Mammary epithelial cell (primary cell): ENCODE results near the gene RAI14.

Experiments used
- EZH2 ChIP-seq: IDR thresholded peaks from 2 replicates; pipeline ENCODE4 v1.6.1; 2012; ENCODE audit warnings: low read length, inconsistent platforms, borderline replicate concordance
- TF ChIP-seq, protein P1 (sequence below), 2 donors: IDR thresholded peaks in 1 of 2; conservative IDR thresholded peaks in 1 of 2; 2 replicates each; pipeline ENCODE4 v1.5.1; 2011 to 2012; ENCODE audit warnings: inconsistent platforms in 2 of 2, low read length in 2 of 2, mild to moderate bottlenecking in 2 of 2, control low read depth in 1 of 2, low read depth in 1 of 2; ENCODE audit not compliant: insufficient read depth in 1 of 2; ENCODE audit errors: extremely low read depth in 1 of 2

DNA sequence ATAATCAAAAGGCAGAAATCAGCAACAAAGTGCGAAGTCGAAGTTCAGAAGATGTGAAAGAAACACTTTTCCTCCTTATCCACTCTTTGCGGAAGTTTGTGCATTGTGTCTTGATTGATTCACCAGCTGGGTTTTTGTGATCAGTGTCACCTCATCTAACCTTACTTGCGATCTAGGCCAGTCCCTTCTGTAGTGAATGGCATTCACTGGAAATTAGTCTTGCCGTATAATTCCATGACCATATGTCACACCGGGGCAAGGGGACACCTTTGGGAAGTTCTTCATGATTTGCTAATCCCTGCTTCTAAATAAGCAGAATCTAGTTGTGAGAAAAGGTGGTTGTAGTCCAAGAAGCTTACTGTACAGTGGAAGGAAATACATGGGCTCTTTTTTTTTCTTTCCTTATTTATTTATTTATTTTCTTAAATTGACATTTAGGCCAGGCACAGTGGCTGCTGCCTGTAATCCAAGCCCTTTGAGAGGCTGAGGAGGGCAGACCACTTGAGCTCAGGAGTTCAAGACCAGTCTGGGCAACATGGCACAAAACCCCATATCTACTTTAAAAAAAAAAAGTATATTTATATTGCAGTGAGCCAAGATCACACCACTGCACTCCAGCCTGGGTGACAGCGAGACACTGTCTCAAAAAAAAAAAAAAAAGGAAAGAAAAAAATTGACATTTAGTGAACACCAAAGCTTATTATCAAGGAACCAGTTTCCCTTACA, 7.8 kb downstream of the RAI14 start:
- TF ChIP-seq, protein P1, sequence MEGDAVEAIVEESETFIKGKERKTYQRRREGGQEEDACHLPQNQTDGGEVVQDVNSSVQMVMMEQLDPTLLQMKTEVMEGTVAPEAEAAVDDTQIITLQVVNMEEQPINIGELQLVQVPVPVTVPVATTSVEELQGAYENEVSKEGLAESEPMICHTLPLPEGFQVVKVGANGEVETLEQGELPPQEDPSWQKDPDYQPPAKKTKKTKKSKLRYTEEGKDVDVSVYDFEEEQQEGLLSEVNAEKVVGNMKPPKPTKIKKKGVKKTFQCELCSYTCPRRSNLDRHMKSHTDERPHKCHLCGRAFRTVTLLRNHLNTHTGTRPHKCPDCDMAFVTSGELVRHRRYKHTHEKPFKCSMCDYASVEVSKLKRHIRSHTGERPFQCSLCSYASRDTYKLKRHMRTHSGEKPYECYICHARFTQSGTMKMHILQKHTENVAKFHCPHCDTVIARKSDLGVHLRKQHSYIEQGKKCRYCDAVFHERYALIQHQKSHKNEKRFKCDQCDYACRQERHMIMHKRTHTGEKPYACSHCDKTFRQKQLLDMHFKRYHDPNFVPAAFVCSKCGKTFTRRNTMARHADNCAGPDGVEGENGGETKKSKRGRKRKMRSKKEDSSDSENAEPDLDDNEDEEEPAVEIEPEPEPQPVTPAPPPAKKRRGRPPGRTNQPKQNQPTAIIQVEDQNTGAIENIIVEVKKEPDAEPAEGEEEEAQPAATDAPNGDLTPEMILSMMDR (conservative IDR thresholded peaks at IDR 0.05 in 1 of 2, IDR thresholded peaks at IDR 0.05 in 1 of 2; ENCODE audit: extremely low read depth in 1 of 2, insufficient read depth in 1 of 2, low read depth in 1 of 2, low read length in 2 of 2), result no peak
- TF ChIP-seq EZH2, result no peak
